ENCODE data around the gene ZBED4.

The ZBED4 gene

DNA sequence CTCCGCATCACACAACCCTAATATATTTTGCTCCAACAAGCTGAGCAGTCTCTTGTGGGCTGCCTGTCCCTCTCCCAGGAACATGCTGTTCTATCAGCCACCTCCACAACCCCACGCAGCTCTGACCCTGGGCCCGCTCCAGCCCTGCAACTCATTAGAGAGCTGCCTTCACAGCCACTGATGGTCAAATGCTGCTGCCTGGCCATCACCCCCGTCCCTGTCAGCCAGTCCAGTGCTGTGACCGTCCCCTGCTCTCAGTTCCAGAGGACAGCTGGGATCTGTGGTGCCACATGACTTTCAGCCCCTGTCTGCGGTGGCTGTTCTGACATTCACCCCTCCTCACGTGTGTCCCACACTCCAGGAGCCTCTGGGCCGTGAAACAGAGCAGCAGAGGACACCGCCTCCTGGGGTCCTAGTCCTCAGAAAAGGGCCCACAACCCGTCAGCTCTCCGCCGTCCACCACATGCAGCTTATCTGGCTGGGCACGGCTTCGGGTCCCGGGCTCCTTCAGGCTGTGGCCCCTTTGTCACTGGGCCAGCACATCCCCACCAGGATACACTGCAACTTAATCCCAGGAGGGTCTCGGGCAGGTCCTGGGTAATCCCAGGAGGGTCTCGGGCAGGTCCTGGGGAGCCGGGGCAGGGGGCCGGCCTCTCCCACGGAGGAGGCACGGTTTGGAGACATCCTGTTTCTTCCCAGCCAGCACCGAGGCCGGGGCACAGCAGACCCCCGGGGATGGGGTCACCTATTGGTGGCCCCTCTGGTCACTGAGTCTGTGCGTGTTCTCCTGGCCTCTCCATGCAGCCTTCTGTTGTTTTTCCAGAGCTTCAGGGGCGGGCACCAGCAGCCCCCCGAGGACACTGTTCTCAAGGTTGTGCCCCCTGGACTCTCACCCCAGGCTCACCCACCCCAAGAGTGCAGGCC, 79.9 kb downstream of the ZBED4 start:
- Histone ChIP-seq H3K79me1 (ENCODE audit: low read depth, low read length) (peaks cover 2% of the 10 kb centered on the region), H2BK120ac (ENCODE audit: low read depth, low read length) (no peak overlapping the region), H3K4me3 (ENCODE audit: low read length in 2 of 2) (no peak overlapping the region), H3K4ac (ENCODE audit: low read length) (no peak overlapping the region), H2BK15ac (ENCODE audit: low read length) (peak overlapping the region; percentile 94), H2BK12ac (ENCODE audit: low read length) (peak overlapping the region; percentile 75), H3K9me3 (replicated peaks in 1 of 2; ENCODE audit: control insufficient read depth in 2 of 2, insufficient read depth in 1 of 2, low read depth in 1 of 2, low read length in 2 of 2) (no peaks in the 10 kb centered on the region), H3K18ac (ENCODE audit: low read length) (peak overlapping the region; percentile 95), H3K27me3 (ENCODE audit: control insufficient read depth in 3 of 3, insufficient read depth in 3 of 3, low read depth in 1 of 3, low read length in 3 of 3) (peaks cover 0 to 18% (median 10%) of the 10 kb centered on the region in 3 experiments), H2AK5ac (ENCODE audit: low read depth, low read length) (peak overlapping the region; percentile 86), H3K36me3 (replicated peaks in 1 of 2; ENCODE audit: control insufficient read depth in 2 of 2, insufficient read depth in 2 of 2, low read length in 2 of 2) (no peaks in the 10 kb centered on the region), H2AFZ (ENCODE audit: low read length) (peak overlapping the region; percentile 33), H4K8ac (ENCODE audit: low read depth, low read length) (no peak overlapping the region), H3K27ac (replicated peaks; ENCODE audit: low read length) (no peak overlapping the region), H3K4me1 (ENCODE audit: control insufficient read depth in 2 of 2, insufficient read depth in 1 of 2, low read depth in 1 of 2, low read length in 2 of 2) (peaks cover 8 to 17% of the 10 kb centered on the region in 2 donors), H3K4me2 (ENCODE audit: insufficient read depth, low read length, poor library complexity, severe bottlenecking) (no peak overlapping the region), H2BK5ac (ENCODE audit: low read length) (no peak overlapping the region), H3K14ac (ENCODE audit: low read length) (no peak overlapping the region), H3K9ac (ENCODE audit: low read depth, low read length, poor library complexity) (peak overlapping the region; percentile 78), H3K23ac (ENCODE audit: low read depth, low read length, poor library complexity) (peak overlapping the region; percentile 39), H4K91ac (ENCODE audit: low read depth, low read length, poor library complexity) (no peak overlapping the region)
- no CpG with 5 or more reads among the region's 27 CpGs for WGBS, 2 donors (ENCODE audit: extremely low coverage in 2 of 2, insufficient read length in 2 of 2, insufficient replicate concordance in 1 of 2)
- no peak for DNase-seq (ENCODE audit: low spot score)

DNA sequence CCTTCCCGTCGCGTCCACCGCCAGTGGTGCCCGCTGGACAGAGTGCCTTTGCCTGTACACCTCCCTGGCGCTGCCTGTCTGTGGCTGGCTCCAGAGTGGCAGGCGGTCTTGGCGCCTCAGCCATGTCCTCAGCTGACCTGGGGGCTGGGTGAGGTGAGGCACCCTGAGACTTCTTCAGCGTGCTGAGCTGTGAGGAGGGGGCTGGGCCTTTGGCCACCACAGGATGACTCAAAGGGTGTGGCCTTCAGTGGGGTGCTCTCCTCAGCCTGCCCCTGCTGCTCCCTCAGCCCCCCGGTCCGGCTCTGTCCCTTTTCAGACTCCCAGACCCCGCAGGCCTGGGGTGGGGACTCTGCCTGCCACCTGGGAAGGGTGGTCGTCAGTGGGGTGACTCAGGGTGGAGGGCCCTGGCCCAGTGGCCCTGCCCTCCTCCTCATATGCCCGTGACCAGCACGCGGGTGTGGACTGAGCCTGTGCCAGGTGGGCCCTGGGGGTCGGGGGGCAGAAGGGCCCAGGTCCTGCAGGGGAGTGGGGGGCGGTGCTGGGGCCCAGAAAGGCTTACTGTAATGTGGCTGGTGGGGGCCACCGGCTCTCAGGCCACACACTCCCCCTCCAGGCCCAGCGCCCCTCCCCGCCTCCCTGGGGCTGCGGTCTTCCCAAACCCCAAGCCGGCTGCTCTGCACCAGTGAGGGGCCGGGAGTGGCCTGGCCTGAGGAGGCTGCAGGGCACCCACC, 80.7 kb downstream of the ZBED4 start:
- no CpG with 5 or more reads among the region's 24 CpGs for WGBS, 2 donors (ENCODE audit: extremely low coverage in 2 of 2, insufficient read length in 2 of 2, insufficient replicate concordance in 1 of 2)
- Histone ChIP-seq H4K8ac (ENCODE audit: low read depth, low read length) (peak overlapping the region; percentile 29), H2AK5ac (ENCODE audit: low read depth, low read length) (peak overlapping the region; percentile 68), H3K4me3 (ENCODE audit: low read length in 2 of 2) (no peak overlapping the region), H4K91ac (ENCODE audit: low read depth, low read length, poor library complexity) (peak overlapping the region; percentile 24), H3K36me3 (replicated peaks in 1 of 2; ENCODE audit: control insufficient read depth in 2 of 2, insufficient read depth in 2 of 2, low read length in 2 of 2) (no peaks in the 10 kb centered on the region), H2BK5ac (ENCODE audit: low read length) (peak overlapping the region; percentile 82), H3K14ac (ENCODE audit: low read length) (peak overlapping the region; percentile 82), H2BK120ac (ENCODE audit: low read depth, low read length) (peak overlapping the region; percentile 61), H2AFZ (ENCODE audit: low read length) (peak overlapping the region; percentile 59), H3K27ac (replicated peaks; ENCODE audit: low read length) (no peak overlapping the region), H3K9ac (ENCODE audit: low read depth, low read length, poor library complexity) (peak overlapping the region; percentile 21), H2BK15ac (ENCODE audit: low read length) (peak overlapping the region; percentile 94), H3K23ac (ENCODE audit: low read depth, low read length, poor library complexity) (peak overlapping the region; percentile 55), H2BK12ac (ENCODE audit: low read length) (peak overlapping the region; percentile 75), H3K27me3 (ENCODE audit: control insufficient read depth in 3 of 3, insufficient read depth in 3 of 3, low read depth in 1 of 3, low read length in 3 of 3) (peaks cover 0 to 18% (median 10%) of the 10 kb centered on the region in 3 experiments), H3K9me3 (replicated peaks in 1 of 2; ENCODE audit: control insufficient read depth in 2 of 2, insufficient read depth in 1 of 2, low read depth in 1 of 2, low read length in 2 of 2) (no peaks in the 10 kb centered on the region), H3K4ac (ENCODE audit: low read length) (peak overlapping the region; percentile 53), H3K4me1 (ENCODE audit: control insufficient read depth in 2 of 2, insufficient read depth in 1 of 2, low read depth in 1 of 2, low read length in 2 of 2) (peaks cover 8 to 17% of the 10 kb centered on the region in 2 donors), H3K4me2 (ENCODE audit: insufficient read depth, low read length, poor library complexity, severe bottlenecking) (no peak overlapping the region), H3K79me1 (ENCODE audit: low read depth, low read length) (no peaks in the 10 kb centered on the region), H3K18ac (ENCODE audit: low read length) (peak overlapping the region; percentile 95)
- no peak for DNase-seq (ENCODE audit: low spot score)

DNA sequence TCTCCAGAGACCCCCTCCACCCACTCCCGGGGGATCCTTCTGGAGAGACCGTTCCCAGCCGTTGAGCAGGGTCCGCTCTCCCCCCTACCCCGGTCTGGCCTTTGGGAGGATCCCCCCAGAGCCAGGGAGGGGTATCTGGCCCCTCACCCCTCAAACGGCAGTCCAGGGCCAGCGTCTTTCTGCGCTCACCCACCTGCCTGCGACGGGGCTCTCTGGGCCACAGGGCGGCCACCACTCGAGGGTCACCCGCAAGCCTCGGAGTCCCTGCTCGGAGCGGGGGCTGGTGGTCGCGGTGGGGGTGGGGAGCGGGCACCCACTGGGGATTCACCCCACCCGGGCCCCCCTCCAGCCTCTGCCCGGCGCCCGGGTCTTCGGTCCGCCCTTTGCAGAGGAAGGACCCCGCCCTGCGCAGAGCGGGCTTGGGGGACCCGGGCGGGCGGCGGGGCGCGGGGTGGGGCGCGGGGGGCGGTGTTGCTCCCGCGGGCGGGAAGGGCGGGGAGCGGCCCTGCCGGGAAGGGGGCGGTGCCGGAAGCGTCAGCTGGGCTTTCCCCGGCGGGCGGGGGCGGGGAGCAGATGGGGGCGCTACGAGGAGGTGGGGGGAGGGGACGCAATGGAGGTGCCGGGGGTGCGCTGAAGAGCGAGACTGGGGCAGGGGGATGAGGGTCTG, 81.4 kb downstream of the ZBED4 start:
- H3K4me2 ChIP-seq (ENCODE audit: insufficient read depth, low read length, poor library complexity, severe bottlenecking) = peak overlapping the region; percentile 25
- no CpG with 5 or more reads among the region's 56 CpGs for WGBS, 2 donors (ENCODE audit: extremely low coverage in 2 of 2, insufficient read length in 2 of 2, insufficient replicate concordance in 1 of 2)
- H3K36me3 ChIP-seq (replicated peaks in 1 of 2; ENCODE audit: control insufficient read depth in 2 of 2, insufficient read depth in 2 of 2, low read length in 2 of 2) = no peaks in the 10 kb centered on the region
- H3K27me3 ChIP-seq (ENCODE audit: control insufficient read depth in 3 of 3, insufficient read depth in 3 of 3, low read depth in 1 of 3, low read length in 3 of 3) = peaks cover 0 to 14% (median 5%) of the 10 kb centered on the region in 3 experiments
- no peak for DNase-seq (ENCODE audit: low spot score)
- H3K4me3 ChIP-seq (ENCODE audit: low read length in 2 of 2) = no peak overlapping the region
- peak overlapping the region; percentile 94 for H2BK15ac ChIP-seq (ENCODE audit: low read length)
- H3K79me1 ChIP-seq (ENCODE audit: low read depth, low read length) = no peaks in the 10 kb centered on the region
- peak overlapping the region; percentile 53 for H3K4ac ChIP-seq (ENCODE audit: low read length)
- peak overlapping the region; percentile 89 for H3K14ac ChIP-seq (ENCODE audit: low read length)
- H2AFZ ChIP-seq (ENCODE audit: low read length) = peak overlapping the region; percentile 59
- peak overlapping the region; percentile 81 for H3K9ac ChIP-seq (ENCODE audit: low read depth, low read length, poor library complexity)
- peak overlapping the region; percentile 68 for H2AK5ac ChIP-seq (ENCODE audit: low read depth, low read length)
- H3K4me1 ChIP-seq (ENCODE audit: control insufficient read depth in 2 of 2, insufficient read depth in 1 of 2, low read depth in 1 of 2, low read length in 2 of 2) = peaks cover 5 to 17% of the 10 kb centered on the region in 2 donors
- peak overlapping the region; percentile 61 for H2BK120ac ChIP-seq (ENCODE audit: low read depth, low read length)
- no peak overlapping the region for H4K91ac ChIP-seq (ENCODE audit: low read depth, low read length, poor library complexity)
- no peak overlapping the region for H2BK12ac ChIP-seq (ENCODE audit: low read length)
- no peak overlapping the region for H3K27ac ChIP-seq (replicated peaks; ENCODE audit: low read length)
- peak overlapping the region; percentile 55 for H3K23ac ChIP-seq (ENCODE audit: low read depth, low read length, poor library complexity)
- no peaks in the 10 kb centered on the region for H3K9me3 ChIP-seq (replicated peaks in 1 of 2; ENCODE audit: control insufficient read depth in 2 of 2, insufficient read depth in 1 of 2, low read depth in 1 of 2, low read length in 2 of 2)
- H2BK5ac ChIP-seq (ENCODE audit: low read length) = peak overlapping the region; percentile 82
- no peak overlapping the region for H4K8ac ChIP-seq (ENCODE audit: low read depth, low read length)
- peak overlapping the region; percentile 95 for H3K18ac ChIP-seq (ENCODE audit: low read length)

All from neuronal stem cell (in vitro differentiated cells).